NCI-H187 (cell line): Measurements from ENCODE around the gene CYBA.

Experiments used
- DNase-seq, 2 experiments: peaks; one replicate each; lab custom pipeline; 2025; lab: John Stamatoyannopoulos, UW

Gene CYBA

DNA sequence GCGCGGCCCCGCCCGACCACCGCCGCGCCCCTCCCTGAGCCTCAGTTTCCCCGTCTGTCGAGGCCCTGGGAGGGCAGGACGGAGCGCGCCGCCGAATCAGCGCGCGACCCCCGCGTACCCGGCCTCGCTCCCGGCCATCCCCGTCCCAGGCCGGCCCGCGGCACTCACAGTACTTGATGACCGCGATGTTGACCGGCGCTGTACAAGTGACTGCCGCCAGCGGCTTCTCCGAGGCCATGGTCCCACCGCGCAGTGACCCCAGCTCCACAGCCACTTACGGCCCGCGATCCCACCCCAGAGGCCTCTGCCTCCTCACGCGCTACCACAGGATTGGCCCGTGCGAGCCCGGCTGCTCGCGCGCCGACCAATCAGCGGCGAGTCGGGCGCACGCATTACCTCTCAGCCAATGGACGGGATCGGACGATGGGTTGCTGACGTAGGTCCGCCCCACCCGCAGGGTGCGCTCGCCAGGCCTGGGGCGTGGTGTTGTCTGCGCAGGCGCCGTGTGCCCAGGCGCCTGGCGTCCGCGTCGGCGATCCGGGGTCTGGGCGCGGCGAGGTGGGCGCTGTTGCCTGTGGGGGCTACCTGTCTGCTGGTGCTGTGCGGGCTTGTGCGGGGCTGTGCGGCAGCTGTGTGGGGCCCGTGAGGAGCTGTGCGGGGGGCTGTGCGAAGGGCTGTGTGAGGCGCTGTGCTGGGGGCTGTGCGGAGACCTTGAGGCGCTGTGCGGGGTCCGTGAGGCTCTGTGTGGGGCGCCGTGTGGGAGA, 12.2 kb upstream of the CYBA start, which contains the start of gene MVD:
Gene MVD, minus strand, starts transcription at position 249 of the 764 bp plus-strand sequence. Its CDS starts 11 bp downstream, at position 238.
- peak; percentile 55 to 80 for DNase-seq

DNA sequence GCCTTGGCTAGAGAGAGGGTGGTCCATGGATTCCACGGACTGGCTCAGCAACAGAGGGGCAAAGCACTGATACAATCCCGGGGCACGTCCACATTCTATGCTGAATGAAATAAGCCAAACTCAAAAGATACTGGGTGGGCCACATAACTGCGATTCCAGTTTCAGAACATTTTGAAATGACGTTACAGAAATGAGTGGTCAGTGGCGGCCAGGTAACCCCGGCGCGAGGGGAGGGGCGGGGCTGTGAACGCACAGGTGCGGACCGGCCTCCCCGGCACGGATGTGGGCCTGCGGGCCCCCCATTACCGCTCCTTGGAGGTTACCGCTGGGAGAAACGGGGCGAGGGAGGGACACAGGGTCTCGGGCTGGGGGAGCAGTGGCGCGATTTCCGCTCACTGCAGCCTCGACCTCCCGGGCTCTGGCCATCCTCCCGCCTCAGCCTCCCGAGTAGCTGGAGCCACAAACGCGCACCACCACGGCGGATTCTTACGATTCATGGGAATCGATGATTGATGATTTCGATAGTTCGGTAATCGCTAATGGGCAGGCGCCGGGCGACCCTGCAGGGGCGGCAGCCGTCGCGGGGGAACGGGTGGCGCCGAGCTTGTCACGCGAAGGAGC, 11.5 kb upstream of the CYBA start:
- no peak for DNase-seq

DNA sequence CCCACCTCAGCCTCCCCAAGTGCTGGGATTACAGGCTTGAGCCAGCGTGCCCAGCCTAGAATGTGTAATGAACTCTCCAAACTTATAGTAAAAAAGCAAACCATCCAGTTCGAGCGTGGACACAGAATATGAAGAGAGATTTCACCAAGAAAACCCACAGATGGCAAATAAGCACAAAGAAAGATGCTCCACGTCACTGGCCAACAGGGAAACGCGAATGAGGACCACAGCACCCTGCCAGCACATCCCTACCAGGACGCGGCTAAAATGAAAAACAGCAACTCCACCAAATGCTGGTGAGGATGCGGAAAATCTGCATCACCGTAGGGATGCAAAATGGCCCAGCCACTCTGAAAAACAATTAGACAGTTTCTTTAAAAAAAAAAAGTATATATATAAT, 10.6 kb upstream of the CYBA start:
- DNase-seq: no peak

- no peak for DNase-seq
These were observed 8.3 kb upstream of the CYBA start for GRCh38 chr16:88659160-88659559.

DNA sequence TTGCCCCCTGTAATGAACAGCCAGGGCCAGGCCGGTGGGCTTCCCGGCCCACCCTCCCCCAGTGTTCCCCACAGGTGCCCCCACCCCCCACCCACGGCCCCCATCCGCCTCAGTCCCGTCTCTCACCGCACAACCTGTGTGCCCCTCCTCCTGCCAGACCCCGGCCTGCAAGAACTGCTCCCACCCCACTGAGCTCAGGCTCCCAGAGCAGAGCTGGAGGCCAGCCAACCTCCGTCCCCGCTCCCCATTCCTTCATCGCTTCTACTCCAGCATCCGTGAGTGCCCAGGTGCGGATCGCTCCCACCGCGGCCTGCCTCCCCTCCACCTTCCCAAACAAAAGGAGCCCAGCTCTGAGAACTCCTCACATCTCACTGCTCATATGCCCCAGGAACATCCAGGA, 7.9 kb upstream of the CYBA start:
- no peak for DNase-seq

GRCh38 chr16:88657371-88657770, 6.5 kb upstream of the CYBA start:
- no peak for DNase-seq

GRCh38 chr16:88656291-88656980, 5.6 kb upstream of the CYBA start:
- DNase-seq: no peak

DNA sequence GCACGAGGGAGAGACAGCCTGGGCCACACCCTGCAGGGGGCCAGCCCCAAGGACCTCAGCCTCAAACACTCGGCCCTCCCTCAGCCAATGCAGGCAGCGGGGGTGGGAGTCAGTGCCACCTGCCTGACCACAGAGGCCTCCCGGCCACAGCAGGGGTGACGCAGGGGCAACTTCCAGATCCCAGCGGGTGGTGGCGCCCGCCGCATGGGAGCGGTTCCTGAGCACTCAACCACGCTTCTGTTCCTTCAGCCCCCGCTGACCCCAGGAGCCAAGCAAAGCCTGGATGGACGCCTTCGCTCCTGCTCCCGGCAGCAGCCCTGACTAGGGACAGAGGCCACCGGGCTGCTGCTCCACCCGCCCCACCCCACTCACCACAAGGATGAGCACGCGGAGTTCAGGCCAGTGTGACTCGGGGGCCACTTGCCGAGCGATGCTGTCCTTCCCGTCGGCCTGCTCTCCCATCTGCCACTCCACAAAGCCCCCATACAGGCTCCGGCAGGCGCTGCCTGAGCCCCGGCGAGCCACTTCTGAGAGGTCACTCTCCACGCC, 5.0 kb upstream of the CYBA start:
- DNase-seq: no peak

GRCh38 chr16:88655053-88655732, 4.3 kb upstream of the CYBA start:
- DNase-seq: no peak

GRCh38 chr16:88654363-88655052, 3.7 kb upstream of the CYBA start:
- DNase-seq: no peak

- DNase-seq: no peak
These were observed 2.9 kb upstream of the CYBA start for GRCh38 chr16:88653596-88654362.

- DNase-seq: no peak
These were observed 2.2 kb upstream of the CYBA start for GRCh38 chr16:88653101-88653500.

- no peak for DNase-seq
These were observed 1.9 kb upstream of the CYBA start for GRCh38 chr16:88652762-88653063.

DNA sequence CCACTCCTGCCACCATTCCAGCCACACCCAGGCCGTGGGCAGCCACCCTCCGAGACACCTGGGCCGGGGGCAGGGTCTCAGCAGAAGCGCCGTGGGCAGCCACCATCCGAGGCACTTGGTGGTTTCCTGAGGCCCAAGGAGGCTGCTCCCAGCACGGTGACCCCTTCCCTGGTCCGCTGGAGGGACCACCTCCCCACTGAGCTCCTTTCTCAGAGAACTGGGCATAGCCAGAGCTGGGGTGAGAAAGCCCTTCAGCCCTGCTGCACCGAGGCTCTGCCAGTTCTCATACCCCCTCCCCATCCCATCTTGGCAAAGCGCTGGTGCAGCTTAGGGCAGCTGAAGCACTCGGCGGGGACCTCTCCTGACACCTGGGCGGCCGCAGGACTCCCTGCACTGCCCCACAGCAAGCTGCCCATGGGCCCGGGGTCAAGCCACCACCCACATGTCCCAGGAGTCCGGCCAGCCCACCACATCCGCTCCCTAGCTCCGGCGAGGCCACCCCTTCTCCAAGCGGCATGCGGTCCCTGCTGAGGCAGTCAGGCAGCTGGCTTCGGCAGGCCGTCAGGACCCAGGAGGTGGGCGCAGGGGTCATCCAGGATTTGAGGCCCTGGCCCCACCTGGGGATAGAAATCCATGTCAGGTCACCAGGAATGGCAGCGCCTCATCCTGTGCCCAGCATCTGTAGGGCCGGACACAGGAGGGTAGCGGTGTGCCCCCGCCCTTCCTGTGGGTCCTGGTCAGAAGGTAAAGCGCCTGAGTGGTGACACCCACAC, 1.3 kb upstream of the CYBA start:
- no peak for DNase-seq

- no peak for DNase-seq
These were observed 579 bp upstream of the CYBA start for GRCh38 chr16:88651276-88651988.

- no peak for DNase-seq
These were observed 717 bp downstream of the CYBA start for GRCh38 chr16:88649924-88650748.

DNA sequence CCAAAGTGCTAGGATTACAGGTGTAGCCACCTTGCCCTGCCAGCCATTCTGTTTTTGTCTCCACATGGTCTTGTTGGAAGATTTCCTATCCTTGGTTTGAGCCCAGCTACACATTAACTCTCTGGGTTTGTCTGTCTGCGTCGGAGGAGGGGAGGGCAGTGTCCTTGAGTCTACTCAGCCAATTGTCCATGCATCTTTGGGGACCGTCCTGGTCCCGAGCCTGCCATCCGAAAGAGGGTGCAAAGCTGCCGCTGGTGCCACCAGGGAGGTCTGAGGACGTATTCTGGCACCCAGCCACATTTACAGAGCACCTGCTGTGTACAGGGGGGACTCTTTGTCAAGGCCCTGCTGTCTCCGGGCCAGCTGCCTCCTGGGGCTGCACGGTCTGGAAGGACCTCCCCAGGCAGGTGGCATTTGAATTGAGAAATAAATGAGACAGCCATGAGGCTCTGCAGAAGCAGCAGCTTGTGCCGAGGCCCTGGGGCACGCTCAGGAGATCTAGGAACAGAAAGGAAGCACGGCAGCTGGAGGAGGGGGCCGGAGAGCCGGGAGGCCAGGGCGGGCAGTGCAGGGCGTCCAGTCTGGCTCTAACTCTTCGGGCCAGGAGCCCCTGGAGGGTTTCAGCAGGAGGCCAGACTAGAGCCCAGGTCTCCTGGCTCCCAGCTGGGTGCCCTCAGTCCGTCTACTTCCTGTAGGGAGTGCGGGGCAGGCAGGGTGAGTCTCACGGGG, 1.5 kb downstream of the CYBA start:
- DNase-seq: no peak
